ENCODE results near the gene COMT.
A peak's percentile ranks its signal among the peaks of the same experiment; 100 is the strongest.

COMT gene

GRCh38 chr22:19974935-19975706 lies 33.5 kb downstream of the COMT start (continued):
- TF ChIP-seq ZBTB17 (tag by site-specific recombination; IDR thresholded peaks at IDR 0.05) (peak; percentile 44; the same call in 1 of the 2 replicates), ZNF76 (tag by site-specific recombination; IDR thresholded peaks at IDR 0.05; ENCODE audit: borderline replicate concordance, low read depth) (no peak), ZNF362 (tag by site-specific recombination; IDR thresholded peaks at IDR 0.05) (no peak), SP7 (tag by site-specific recombination; IDR thresholded peaks at IDR 0.05) (0 out of 2 replicates have a peak, but pooled peaks have one; percentile 58), ZNF366 (tag by site-specific recombination; conservative IDR thresholded peaks at IDR 0.05) (no peak), ZNF121 (tag by site-specific recombination; IDR thresholded peaks at IDR 0.05) (no peak), ZNF174 (tag by site-specific recombination; IDR thresholded peaks at IDR 0.05) (no peak), SCRT2 (tag by site-specific recombination; IDR thresholded peaks at IDR 0.05) (no peak), WT1 (tag by site-specific recombination; IDR thresholded peaks at IDR 0.05) (0 out of 2 replicates have a peak, but pooled peaks have one; percentile 44), BCL6B (tag by site-specific recombination; IDR thresholded peaks at IDR 0.05) (no peak), ZXDB (tag by site-specific recombination; IDR thresholded peaks at IDR 0.05) (no peak), ZNF391 (tag by site-specific recombination; IDR thresholded peaks at IDR 0.05; ENCODE audit: borderline replicate concordance, low read depth) (no peak), ZBTB48 (tag by site-specific recombination; IDR thresholded peaks at IDR 0.05) (peak; percentile 59), ZNF530 (tag by site-specific recombination; IDR thresholded peaks at IDR 0.05; ENCODE audit: low read depth) (no peak), ZNF24 (tag by site-specific recombination; IDR thresholded peaks at IDR 0.05) (no peak), SP2 (tag by site-specific recombination; IDR thresholded peaks at IDR 0.05) (peak; percentile 53), ZNF785 (tag by site-specific recombination; IDR thresholded peaks at IDR 0.05) (no peak), ZNF423 (tag by site-specific recombination; IDR thresholded peaks at IDR 0.05) (no peak), ZBTB49 (tag by site-specific recombination; IDR thresholded peaks at IDR 0.05; ENCODE audit: low read depth) (no peak), TRIM28 (IDR thresholded peaks at IDR 0.05; ENCODE audit: borderline replicate concordance, low read length) (no peak), ZNF23 (tag by site-specific recombination; IDR thresholded peaks at IDR 0.05; ENCODE audit: borderline replicate concordance) (no peak), ZNF19 (tag by site-specific recombination; IDR thresholded peaks at IDR 0.05; ENCODE audit: low read depth) (no peak), ZBTB11 (tag by site-specific recombination; conservative IDR thresholded peaks at IDR 0.05; ENCODE audit: low read depth) (no peak), ZNF426 (tag by site-specific recombination; IDR thresholded peaks at IDR 0.05) (no peak), KLF17 (tag by site-specific recombination; IDR thresholded peaks at IDR 0.05) (0 out of 2 replicates have a peak, but pooled peaks have one; percentile 19), ZNF610 (tag by site-specific recombination; IDR thresholded peaks at IDR 0.05; ENCODE audit: borderline replicate concordance) (no peak), ZNF623 (tag by site-specific recombination; IDR thresholded peaks at IDR 0.05) (no peak), ZNF18 (tag by site-specific recombination; IDR thresholded peaks at IDR 0.05) (no peak), ZNF133 (tag by site-specific recombination; IDR thresholded peaks at IDR 0.05) (no peak), ZBTB1 (tag by site-specific recombination; IDR thresholded peaks at IDR 0.05) (no peak)
